Thoracic aorta (tissue), 2 donors: ENCODE results near the gene CCDC149. TPM values are rescaled to one million over a fixed set of nuclear protein-coding genes. Genes with fewer than 3 reads are reported as not detected.
A peak's percentile ranks its signal among the peaks of the same experiment; 100 is the strongest.

Experiments
- ATAC-seq: fragments of 150-250 bp; one replicate; pipeline ENCODE4 v1.8.0; 2017; ENCODE audit warnings: low read depth; ENCODE audit not compliant: insufficient number of reproducible peaks, low FRiP score
- DNase-seq: peaks from one replicate; pipeline ENCODE4 v3.0.0-alpha.2; 2020; ENCODE audit warnings: low spot score
- H3K27ac ChIP-seq, 2 donors: fragments of 200-600 bp; sonication (generic); 1 replicate in 1 of 2; 2 replicates in 1 of 2; pipeline ENCODE4 v1.5.1; 2016; ENCODE audit warnings: mild to moderate bottlenecking in 2 of 2, moderate library complexity in 2 of 2
- H3K27me3 ChIP-seq: fragments of 200-600 bp; sonication (generic); replicated peaks from 2 replicates; pipeline ENCODE4 v1.6.0; 2016; ENCODE audit warnings: mild to moderate bottlenecking; ENCODE audit not compliant: insufficient read depth
- H3K36me3 ChIP-seq: fragments of 200-600 bp; sonication (generic); one replicate; pipeline ENCODE4 v1.5.1; 2016
- H3K4me1 ChIP-seq, 2 donors: fragments of 200-600 bp; sonication (generic); 1 replicate in 1 of 2; 2 replicates in 1 of 2; pipeline versions ENCODE4 v1.5.1 to v1.6.0; 2016; ENCODE audit warnings: low read depth in 2 of 2, mild to moderate bottlenecking in 1 of 2; ENCODE audit not compliant: control insufficient read depth in 1 of 2
- H3K4me3 ChIP-seq: fragments of 200-600 bp; sonication (generic); 2 replicates; pipeline ENCODE4 v1.5.1; 2016; ENCODE audit warnings: mild to moderate bottlenecking
- H3K9me3 ChIP-seq: fragments of 200-600 bp; sonication (generic); 2 replicates; pipeline ENCODE4 v1.5.1; 2016
- total RNA-seq, 2 donors: library from RNA; depleted of rRNA; stranded (reverse); fragments of >200 nt; gene quantifications; one replicate each; pipeline versions ENCODE4 v1.1.0 to v1.2.3, GENCODE V29; 2016
- TF ChIP-seq, protein P1 (sequence below): fragments of 200-600 bp; sonication (generic); IDR thresholded peaks from one replicate; pipeline ENCODE4 v1.5.1; 2019; ENCODE audit warnings: antibody characterized with exemption

Gene CCDC149
- total RNA-seq, 2 donors from 2014 or later = 11.8 to 30.1 TPM

DNA sequence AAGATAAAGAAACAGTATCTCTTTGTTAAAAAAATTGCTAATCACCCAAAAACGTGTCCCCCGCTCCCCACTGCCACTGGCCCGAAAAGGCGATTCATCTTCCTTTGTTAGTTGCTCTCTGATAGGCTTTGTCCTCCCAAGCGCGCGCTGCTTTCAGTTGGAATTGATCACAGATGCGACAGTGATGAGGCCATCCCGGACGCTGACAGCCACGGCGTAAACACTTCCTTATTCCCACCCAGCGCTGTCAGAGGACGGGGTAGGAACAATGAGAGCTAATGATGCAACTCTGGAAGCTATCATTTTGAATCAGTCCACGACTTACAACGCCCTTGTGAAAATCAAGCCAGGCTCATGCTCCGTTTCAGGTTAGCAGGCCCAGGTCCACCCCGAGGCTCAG lies 96.0 kb downstream of the CCDC149 start:
- Histone ChIP-seq H3K9me3 (no peaks in the 10 kb centered on the region), H3K4me3 (no peak overlapping the region), H3K36me3 (peaks cover 12% of the 10 kb centered on the region), H3K27ac (no peak overlapping the region), H3K27me3 (no peaks in the 10 kb centered on the region), H3K4me1 (no peaks in the 10 kb centered on the region)
- no peak for ATAC-seq
- TF ChIP-seq, protein P1, sequence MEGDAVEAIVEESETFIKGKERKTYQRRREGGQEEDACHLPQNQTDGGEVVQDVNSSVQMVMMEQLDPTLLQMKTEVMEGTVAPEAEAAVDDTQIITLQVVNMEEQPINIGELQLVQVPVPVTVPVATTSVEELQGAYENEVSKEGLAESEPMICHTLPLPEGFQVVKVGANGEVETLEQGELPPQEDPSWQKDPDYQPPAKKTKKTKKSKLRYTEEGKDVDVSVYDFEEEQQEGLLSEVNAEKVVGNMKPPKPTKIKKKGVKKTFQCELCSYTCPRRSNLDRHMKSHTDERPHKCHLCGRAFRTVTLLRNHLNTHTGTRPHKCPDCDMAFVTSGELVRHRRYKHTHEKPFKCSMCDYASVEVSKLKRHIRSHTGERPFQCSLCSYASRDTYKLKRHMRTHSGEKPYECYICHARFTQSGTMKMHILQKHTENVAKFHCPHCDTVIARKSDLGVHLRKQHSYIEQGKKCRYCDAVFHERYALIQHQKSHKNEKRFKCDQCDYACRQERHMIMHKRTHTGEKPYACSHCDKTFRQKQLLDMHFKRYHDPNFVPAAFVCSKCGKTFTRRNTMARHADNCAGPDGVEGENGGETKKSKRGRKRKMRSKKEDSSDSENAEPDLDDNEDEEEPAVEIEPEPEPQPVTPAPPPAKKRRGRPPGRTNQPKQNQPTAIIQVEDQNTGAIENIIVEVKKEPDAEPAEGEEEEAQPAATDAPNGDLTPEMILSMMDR = no peak
- DNase-seq = no peak

DNA sequence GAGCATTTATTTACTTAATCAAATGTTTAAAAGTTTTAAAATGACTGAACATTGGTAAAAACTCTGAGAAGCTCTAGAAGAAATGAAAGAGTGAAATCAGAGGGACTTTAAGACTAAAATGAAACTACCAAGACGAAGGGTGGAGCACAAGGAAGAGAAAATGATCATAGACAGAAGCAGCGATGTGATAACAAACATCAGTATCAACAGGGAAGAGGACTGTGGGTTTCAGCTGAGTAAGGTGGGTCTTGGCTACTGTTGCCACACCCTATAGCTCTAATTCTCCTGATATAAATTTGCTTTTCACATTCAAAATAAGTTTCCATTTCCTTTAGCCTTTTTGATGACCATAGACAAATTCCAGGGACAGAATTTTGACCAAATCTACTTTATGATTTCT lies 99.1 kb downstream of the CCDC149 start:
- TF ChIP-seq, protein P1 = no peak
- no peak overlapping the region for H3K27ac ChIP-seq
- ATAC-seq (no peak), DNase-seq (no peak)
- H3K4me1 ChIP-seq = peaks cover 2 to 14% of the 10 kb centered on the region in 2 donors
- no peaks in the 10 kb centered on the region for H3K9me3 ChIP-seq
- H3K27me3 ChIP-seq = no peaks in the 10 kb centered on the region
- peaks cover 7% of the 10 kb centered on the region for H3K36me3 ChIP-seq
- no peak overlapping the region for H3K4me3 ChIP-seq

DNA sequence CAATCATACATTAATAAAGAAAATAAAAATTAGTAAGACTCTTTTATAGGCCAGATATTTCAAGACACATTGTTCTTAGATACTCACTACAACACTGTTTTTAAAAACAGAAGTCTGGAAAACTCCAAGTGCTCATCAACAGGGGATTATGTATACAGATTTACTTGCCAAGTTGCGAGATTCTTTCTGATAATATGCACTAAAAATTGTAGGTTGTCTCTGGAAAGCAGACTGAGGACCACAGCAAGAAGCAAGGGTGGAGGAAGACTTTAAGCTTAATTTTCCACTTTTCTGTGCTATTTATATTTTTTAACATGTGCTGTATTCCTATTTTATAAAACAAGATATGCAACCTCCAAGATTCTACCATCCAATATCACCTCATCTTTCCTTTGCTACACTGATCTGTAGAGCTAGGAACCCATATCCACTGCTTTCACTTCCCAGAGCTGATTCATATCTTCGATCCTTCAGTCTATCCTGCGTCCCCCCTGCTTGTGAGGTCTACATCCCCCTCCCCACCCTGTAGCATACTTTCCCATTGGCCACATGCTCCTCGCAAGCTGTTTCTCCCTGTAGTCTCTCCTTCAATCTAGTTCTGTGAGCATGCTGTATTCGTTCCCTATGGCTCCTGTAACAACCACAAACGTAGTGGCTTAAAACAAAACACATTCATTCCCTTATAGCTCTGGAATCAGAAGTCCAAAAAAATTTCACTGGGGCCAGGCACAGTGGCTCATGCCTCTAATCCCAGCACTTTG lies 101.8 kb downstream of the CCDC149 start:
- no peak for ATAC-seq
- peaks cover 7% of the 10 kb centered on the region for H3K36me3 ChIP-seq
- H3K4me1 ChIP-seq = peaks cover 2 to 24% of the 10 kb centered on the region in 2 donors
- peak overlapping the region; percentile 1 to 58 for H3K27ac ChIP-seq
- TF ChIP-seq, protein P1 = no peak
- no peak for DNase-seq
- no peaks in the 10 kb centered on the region for H3K9me3 ChIP-seq
- no peak overlapping the region for H3K4me3 ChIP-seq
- no peaks in the 10 kb centered on the region for H3K27me3 ChIP-seq

DNA sequence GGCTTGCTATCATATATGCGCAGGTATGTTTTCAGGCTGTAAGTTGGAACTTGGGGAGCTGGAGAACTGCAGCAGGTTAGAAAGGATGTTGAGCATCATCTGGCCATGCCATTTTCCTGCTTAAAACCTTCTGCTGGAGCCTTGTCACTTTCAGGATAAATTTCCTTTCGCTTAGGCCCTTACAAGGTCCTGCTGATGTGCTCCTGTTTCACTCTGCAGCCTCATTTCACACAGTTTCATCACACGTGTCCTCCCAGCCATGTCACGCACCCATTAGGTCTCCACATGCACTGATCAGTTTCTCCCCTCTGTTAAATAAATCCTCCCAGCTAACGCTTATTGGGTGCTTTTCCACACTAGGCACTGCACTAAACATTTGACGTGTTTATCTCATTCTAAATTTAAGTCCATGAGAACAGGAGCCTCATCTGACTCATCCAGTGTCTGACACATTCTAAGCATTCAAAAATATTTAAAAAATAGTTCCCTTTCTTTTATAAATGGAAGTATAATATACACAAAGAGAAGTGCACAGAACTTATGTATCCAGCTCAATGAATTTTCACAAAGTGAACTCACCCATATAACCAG lies 102.9 kb downstream of the CCDC149 start:
- Histone ChIP-seq H3K9me3 (no peaks in the 10 kb centered on the region), H3K27me3 (no peaks in the 10 kb centered on the region), H3K4me3 (no peak overlapping the region), H3K36me3 (peaks cover 7% of the 10 kb centered on the region), H3K27ac (peak overlapping the region; percentile 1 to 58), H3K4me1 (peaks cover 2 to 24% of the 10 kb centered on the region in 2 donors)
- ATAC-seq (no peak), DNase-seq (no peak)
- TF ChIP-seq, protein P1 = no peak

DNA sequence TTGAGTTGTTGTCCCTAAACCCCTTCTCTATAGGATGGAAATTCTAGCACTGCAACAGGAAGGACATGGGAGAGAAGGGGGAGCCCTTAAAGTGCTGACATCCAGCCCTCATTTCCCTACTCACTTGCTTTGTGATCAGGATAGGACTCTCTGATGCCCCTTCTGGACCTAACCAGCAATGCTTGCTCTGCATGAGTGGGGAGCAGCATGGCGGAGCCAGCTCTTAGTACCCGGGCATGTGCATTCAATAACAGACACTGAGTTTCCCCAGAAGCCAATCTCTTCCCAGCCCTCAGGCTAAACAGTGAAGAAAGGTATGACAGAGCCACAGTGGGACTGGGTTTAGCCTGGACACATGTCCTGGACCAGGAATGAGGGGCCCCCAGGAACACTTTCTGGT lies 103.5 kb downstream of the CCDC149 start:
- Histone ChIP-seq H3K4me3 (no peak overlapping the region), H3K4me1 (peaks cover 2 to 24% of the 10 kb centered on the region in 2 donors), H3K27ac (peak overlapping the region; percentile 1 to 58), H3K9me3 (no peaks in the 10 kb centered on the region), H3K36me3 (peaks cover 7% of the 10 kb centered on the region), H3K27me3 (no peaks in the 10 kb centered on the region)
- ATAC-seq (no peak), DNase-seq (no peak)
- TF ChIP-seq, protein P1 = no peak
